CD4-positive, alpha-beta T cell treated with Interleukin-17A for 1 hour (primary cell): ENCODE results near the gene RPL28.
A peak's percentile ranks its signal among the peaks of the same experiment; 100 is the strongest.

Source experiments
- DNase-seq: peaks from one replicate; pipeline ENCODE4 v3.0.0-alpha.2; 2020

Gene RPL28

GRCh38 chr19:55373993-55374757, 11.6 kb upstream of the RPL28 start:
- DNase-seq, result no peak

- DNase-seq, result no peak
These were observed 9.3 kb upstream of the RPL28 start, which contains the start of gene TMEM190 for GRCh38 chr19:55376241-55376933. TSS of gene TMEM190 (plus strand) at chr19:55376826. CDS start at chr19:55376854, 28 bp downstream.

GRCh38 chr19:55377356-55378131, 8.2 kb upstream of the RPL28 start:
- DNase-seq, result no peak

- DNase-seq, result no peak
These were observed 6.6 kb upstream of the RPL28 start for GRCh38 chr19:55379174-55379573.

GRCh38 chr19:55382013-55382412, 3.7 kb upstream of the RPL28 start:
- DNase-seq, result no peak

- DNase-seq, result no peak
These were observed 3.1 kb upstream of the RPL28 start for GRCh38 chr19:55382522-55383054.

- peak; percentile 52 for DNase-seq
These were observed 2.2 kb upstream of the RPL28 start for GRCh38 chr19:55383279-55384130.

GRCh38 chr19:55384131-55384919, 1.4 kb upstream of the RPL28 start, which contains the start of gene TMEM238:
TSS of gene TMEM238 (minus strand) at chr19:55384292. CDS start at chr19:55384259, 33 bp downstream.
- peak; percentile 37 for DNase-seq

- peak; percentile 97 for DNase-seq
These were observed 610 bp upstream of the RPL28 start for GRCh38 chr19:55384920-55385723.

- DNase-seq, result peak; percentile 23
These were observed 800 bp downstream of the RPL28 start for GRCh38 chr19:55386493-55386971.

GRCh38 chr19:55387736-55388497, 2.2 kb downstream of the RPL28 start:
- no peak for DNase-seq

GRCh38 chr19:55389386-55390317, 3.9 kb downstream of the RPL28 start:
- DNase-seq, result no peak

- no peak for DNase-seq
These were observed 4.7 kb downstream of the RPL28 start for GRCh38 chr19:55390461-55390880.

GRCh38 chr19:55391191-55391670, 5.5 kb downstream of the RPL28 start:
- no peak for DNase-seq

- no peak for DNase-seq
These were observed 6.2 kb downstream of the RPL28 start for GRCh38 chr19:55391702-55392615.

GRCh38 chr19:55392820-55393761, 7.4 kb downstream of the RPL28 start:
- DNase-seq, result no peak
